Right lobe of liver (tissue), 6 donors: Measurements from ENCODE around the gene P4HA3. TPM values are rescaled to one million over a fixed set of nuclear protein-coding genes. Genes with fewer than 3 reads are reported as not detected.

Source experiments
- ATAC-seq, 4 donors: fragments of 200-7000 bp; cut with Tn5 transposase; one replicate each; pipeline ENCODE4 v1.9.1; 2020; ENCODE audit warnings: mild to moderate bottlenecking in 4 of 4, moderate library complexity in 4 of 4
- DNase-seq, 3 donors: peaks; one replicate each; pipeline ENCODE4 v3.0.0-alpha.2; 2020
- H3K27ac ChIP-seq, 3 donors: fragments of 200-600 bp; one replicate each; pipeline ENCODE4 v1.8.0; 2022
- H3K27me3 ChIP-seq, 2 donors: fragments of 200-600 bp; one replicate each; pipeline ENCODE4 v1.8.0; 2022
- H3K36me3 ChIP-seq, 4 donors: fragments of 200-600 bp; sonication (generic) in 1 of 4; one replicate each; pipeline versions ENCODE4 v1.5.1 to v1.8.0; 2017 to 2022; ENCODE audit warnings: control low read depth in 1 of 4
- H3K4me1 ChIP-seq, 4 donors: fragments of 200-600 bp; sonication (generic) in 1 of 4; one replicate each; pipeline versions ENCODE4 v1.5.1 to v1.8.0; 2017 to 2022; ENCODE audit warnings: control low read depth in 1 of 4
- H3K4me3 ChIP-seq, 3 donors: fragments of 200-600 bp; one replicate each; pipeline ENCODE4 v1.8.0; 2022
- H3K9me3 ChIP-seq, 4 donors: fragments of 200-600 bp; sonication (generic) in 1 of 4; one replicate each; pipeline versions ENCODE4 v1.5.1 to v1.8.0; 2017 to 2022; ENCODE audit warnings: control low read depth in 1 of 4
- POLR2A ChIP-seq: fragments of 450-650 bp; IDR thresholded peaks from one replicate; pipeline ENCODE4 v1.6.1; 2017; ENCODE audit warnings: antibody characterized with exemption, mild to moderate bottlenecking
- WGBS: methylation state at CpG from one replicate; pipeline ENCODE4 v1.1.6; 2018; ENCODE audit warnings: low coverage, low lambda C conversion rate; ENCODE audit not compliant: insufficient coverage; ENCODE audit errors: missing lambda C conversion rate; 5-methylcytosine and 5-hydroxymethylcytosine counted together
- intact Hi-C, 2 donors: fragments of 100-400 bp; cut with DNase I; formaldehyde crosslinking; loops; one replicate each; pipeline versions ENCODE4 v1.11.2 to v1.14.1; 2022
- total RNA-seq, 6 experiments: library from RNA; depleted of rRNA in 2 of 6; stranded (reverse); fragments of >200 nt in 2 of 6; fragmentation: NEBNext Ultra II Directional in 3 of 6; extraction: Animal tissue kit (Norgen Biotek cat#: 25700) in 3 of 6; gene quantifications; one replicate each; pipeline versions ENCODE4 v1.1.0 to v1.2.4, GENCODE V29; 2016 to 2023
- TF ChIP-seq, protein P1 (sequence below), 4 donors: fragments of 200-600 bp in 3 of 4; fragments of 450-650 bp in 1 of 4; IDR thresholded peaks; one replicate each; pipeline versions ENCODE4 v1.5.1 to v1.8.0; 2016 to 2022; ENCODE audit warnings: antibody characterized with exemption in 4 of 4, mild to moderate bottlenecking in 2 of 4
- donor health status: DM: no; HTN: yes; CAD: no.
- donor health status: DM: no; HTN: no; CAD: no.
- donor health status: DM: no; HTN: no; CAD: no.
- donor health status: DM: no; HTN: yes; CAD: no.
- donor health status: DM: no; HTN: yes; CAD: no.

The P4HA3 gene
- total RNA-seq, 6 experiments from 2014 or later: 0.12 to 2.1 (median 0.78) TPM; not detected in 1

DNA sequence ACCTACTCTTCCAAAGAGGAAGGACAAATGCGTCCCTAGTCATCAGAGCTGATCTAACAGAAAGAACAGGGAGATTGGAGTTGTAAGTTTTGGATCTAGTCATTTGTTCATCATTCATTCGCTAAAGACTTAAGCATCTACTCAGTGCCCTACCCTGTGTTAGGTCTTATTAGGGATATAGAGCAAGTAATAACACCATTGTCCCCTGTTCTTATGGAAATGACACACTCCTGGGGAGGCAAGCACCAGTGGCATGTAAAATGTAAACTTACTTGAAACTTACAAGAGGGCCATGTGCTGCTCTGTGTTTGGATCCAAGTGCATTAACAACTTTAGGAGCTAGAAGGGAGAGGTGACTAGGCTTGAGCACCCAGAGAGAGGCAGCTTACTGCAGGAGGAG, 61.9 kb downstream of the P4HA3 start:
- no peaks in the 10 kb centered on the region for H3K27me3 ChIP-seq
- intact Hi-C loops: no loop called here
- TF ChIP-seq, protein P1, sequence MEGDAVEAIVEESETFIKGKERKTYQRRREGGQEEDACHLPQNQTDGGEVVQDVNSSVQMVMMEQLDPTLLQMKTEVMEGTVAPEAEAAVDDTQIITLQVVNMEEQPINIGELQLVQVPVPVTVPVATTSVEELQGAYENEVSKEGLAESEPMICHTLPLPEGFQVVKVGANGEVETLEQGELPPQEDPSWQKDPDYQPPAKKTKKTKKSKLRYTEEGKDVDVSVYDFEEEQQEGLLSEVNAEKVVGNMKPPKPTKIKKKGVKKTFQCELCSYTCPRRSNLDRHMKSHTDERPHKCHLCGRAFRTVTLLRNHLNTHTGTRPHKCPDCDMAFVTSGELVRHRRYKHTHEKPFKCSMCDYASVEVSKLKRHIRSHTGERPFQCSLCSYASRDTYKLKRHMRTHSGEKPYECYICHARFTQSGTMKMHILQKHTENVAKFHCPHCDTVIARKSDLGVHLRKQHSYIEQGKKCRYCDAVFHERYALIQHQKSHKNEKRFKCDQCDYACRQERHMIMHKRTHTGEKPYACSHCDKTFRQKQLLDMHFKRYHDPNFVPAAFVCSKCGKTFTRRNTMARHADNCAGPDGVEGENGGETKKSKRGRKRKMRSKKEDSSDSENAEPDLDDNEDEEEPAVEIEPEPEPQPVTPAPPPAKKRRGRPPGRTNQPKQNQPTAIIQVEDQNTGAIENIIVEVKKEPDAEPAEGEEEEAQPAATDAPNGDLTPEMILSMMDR (IDR thresholded peaks at IDR 0.05): no peak
- no peak overlapping the region for H3K27ac ChIP-seq
- 92% methylated on average over 2 of the region's 2 CpGs for WGBS
- no peaks in the 10 kb centered on the region for H3K9me3 ChIP-seq
- ATAC-seq: no peak
- H3K4me3 ChIP-seq: no peak overlapping the region
- H3K4me1 ChIP-seq: no peaks in the 10 kb centered on the region
- peaks cover 0 to 67% (median 6%) of the 10 kb centered on the region in 4 donors for H3K36me3 ChIP-seq
- DNase-seq: no peak

- DNase-seq (no peak), ATAC-seq (no peak)
- Histone ChIP-seq H3K4me1 (no peaks in the 10 kb centered on the region), H3K36me3 (peaks cover 0 to 58% (median 6%) of the 10 kb centered on the region in 4 donors), H3K27me3 (no peaks in the 10 kb centered on the region), H3K9me3 (no peaks in the 10 kb centered on the region), H3K27ac (no peak overlapping the region), H3K4me3 (no peak overlapping the region)
- intact Hi-C loops: no loop called here
- TF ChIP-seq POLR2A: no peak
- TF ChIP-seq, protein P1 (IDR thresholded peaks at IDR 0.05): no peak
- 100% methylated on average over 1 of the region's 1 CpG for WGBS
Measured at GRCh38 chr11:74248469-74248868, 63.0 kb downstream of the P4HA3 start.

DNA sequence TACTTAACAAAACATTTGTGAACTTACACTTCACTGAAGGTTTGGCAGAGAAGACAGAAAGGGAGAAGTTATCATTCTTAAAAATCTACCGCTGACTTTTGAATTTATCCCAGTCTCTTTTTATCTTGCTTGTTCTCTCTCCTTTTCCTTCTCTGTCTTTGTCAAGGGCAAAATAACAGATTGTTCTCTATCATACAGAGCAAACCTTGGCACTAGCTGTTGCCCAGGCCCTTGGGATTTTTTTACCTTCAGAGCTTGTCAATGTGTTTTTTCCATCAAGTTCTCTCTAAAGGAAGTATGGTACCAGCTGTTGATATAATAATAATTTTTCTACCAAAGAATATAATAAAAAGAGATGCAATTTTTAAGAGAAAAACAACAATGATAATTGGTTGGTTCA, 73.2 kb downstream of the P4HA3 start:
- ATAC-seq: no peak
- Histone ChIP-seq H3K4me1 (no peaks in the 10 kb centered on the region), H3K9me3 (no peaks in the 10 kb centered on the region), H3K4me3 (no peak overlapping the region), H3K27me3 (no peaks in the 10 kb centered on the region), H3K27ac (no peak overlapping the region), H3K36me3 (peaks cover 0 to 44% (median 10%) of the 10 kb centered on the region in 4 donors)
- 92% methylated on average over 1 of the region's 1 CpG for WGBS
- intact Hi-C loops: no loop called here
- no peak for DNase-seq
- TF ChIP-seq, protein P1 (IDR thresholded peaks at IDR 0.05): no peak
- no peak for TF ChIP-seq POLR2A

DNA sequence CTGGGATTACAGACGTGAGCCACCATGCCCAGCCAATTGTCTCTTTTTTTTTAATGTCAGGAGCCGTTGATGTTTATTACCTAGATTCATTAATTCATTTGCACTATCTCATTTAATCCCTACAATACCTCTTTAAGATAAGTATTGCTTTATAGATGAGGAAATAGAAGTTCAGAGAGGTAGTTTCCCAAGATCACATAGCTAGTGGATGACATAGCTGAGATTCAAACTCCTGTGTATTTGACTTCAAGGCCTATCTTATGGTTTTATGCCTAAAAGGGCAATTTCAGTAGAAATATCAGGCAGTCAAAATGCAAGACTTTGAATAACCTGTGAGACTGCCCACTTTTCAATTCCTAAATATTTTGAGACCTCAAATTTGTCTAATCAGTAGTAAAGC, 73.9 kb downstream of the P4HA3 start:
- ATAC-seq (no peak), DNase-seq (no peak)
- H3K9me3 ChIP-seq: no peaks in the 10 kb centered on the region
- no peaks in the 10 kb centered on the region for H3K27me3 ChIP-seq
- H3K27ac ChIP-seq: no peak overlapping the region
- 90% methylated on average over 2 of the region's 2 CpGs for WGBS
- no peak for TF ChIP-seq POLR2A
- TF ChIP-seq, protein P1 (IDR thresholded peaks at IDR 0.05): no peak
- H3K36me3 ChIP-seq: peaks cover 0 to 44% (median 10%) of the 10 kb centered on the region in 4 donors
- H3K4me3 ChIP-seq: no peak overlapping the region
- intact Hi-C loops: no loop called here
- no peaks in the 10 kb centered on the region for H3K4me1 ChIP-seq

DNA sequence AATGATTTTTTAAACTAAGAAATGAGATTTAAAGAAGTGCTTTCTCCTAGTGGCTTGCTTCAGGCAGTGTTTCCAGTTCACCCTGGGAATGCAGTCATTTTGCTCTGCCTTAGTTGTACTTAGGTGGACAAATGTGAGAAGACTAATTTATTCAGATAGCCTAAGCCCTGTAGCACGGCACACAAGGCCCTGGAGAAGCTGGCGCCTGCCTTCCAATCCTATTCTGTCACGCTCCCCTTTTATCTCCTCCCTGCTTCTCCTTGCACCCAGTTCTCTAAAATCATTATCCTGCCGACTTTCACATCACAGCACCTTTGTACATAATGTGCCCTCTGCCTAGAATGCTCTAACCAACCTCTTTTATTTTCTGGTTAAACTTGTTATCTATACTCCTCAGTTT, 76.3 kb downstream of the P4HA3 start:
- no peak for ATAC-seq
- H3K36me3 ChIP-seq: peaks cover 0 to 44% (median 12%) of the 10 kb centered on the region in 4 donors
- no peak overlapping the region for H3K27ac ChIP-seq
- 80% methylated on average over 1 of the region's 4 CpGs for WGBS
- no peaks in the 10 kb centered on the region for H3K27me3 ChIP-seq
- intact Hi-C loops: no loop called here
- H3K4me1 ChIP-seq: no peaks in the 10 kb centered on the region
- no peak overlapping the region for H3K4me3 ChIP-seq
- TF ChIP-seq, protein P1 (IDR thresholded peaks at IDR 0.05): no peak
- no peak for TF ChIP-seq POLR2A
- no peaks in the 10 kb centered on the region for H3K9me3 ChIP-seq
- no peak for DNase-seq
